Gastroesophageal sphincter (tissue), 3 donors: Measurements from ENCODE around the gene OR13D1.

ENCODE experiments used
- EP300 ChIP-seq: sonication (generic); formaldehyde crosslinking; IDR thresholded peaks from one replicate; pipeline ENCODE4 v1.6.1; 2017; ENCODE audit warnings: antibody characterized with exemption, mild to moderate bottlenecking
- TF ChIP-seq, protein P1 (sequence below), 4 experiments: fragments of 200-600 bp in 2 of 4; fragments of 450-650 bp in 2 of 4; sonication (generic) in 1 of 4; IDR thresholded peaks; one replicate each; pipeline ENCODE4 v1.5.1; 2017 to 2019; ENCODE audit warnings: antibody characterized with exemption in 4 of 4, mild to moderate bottlenecking in 2 of 4, moderate library complexity in 2 of 4

DNA sequence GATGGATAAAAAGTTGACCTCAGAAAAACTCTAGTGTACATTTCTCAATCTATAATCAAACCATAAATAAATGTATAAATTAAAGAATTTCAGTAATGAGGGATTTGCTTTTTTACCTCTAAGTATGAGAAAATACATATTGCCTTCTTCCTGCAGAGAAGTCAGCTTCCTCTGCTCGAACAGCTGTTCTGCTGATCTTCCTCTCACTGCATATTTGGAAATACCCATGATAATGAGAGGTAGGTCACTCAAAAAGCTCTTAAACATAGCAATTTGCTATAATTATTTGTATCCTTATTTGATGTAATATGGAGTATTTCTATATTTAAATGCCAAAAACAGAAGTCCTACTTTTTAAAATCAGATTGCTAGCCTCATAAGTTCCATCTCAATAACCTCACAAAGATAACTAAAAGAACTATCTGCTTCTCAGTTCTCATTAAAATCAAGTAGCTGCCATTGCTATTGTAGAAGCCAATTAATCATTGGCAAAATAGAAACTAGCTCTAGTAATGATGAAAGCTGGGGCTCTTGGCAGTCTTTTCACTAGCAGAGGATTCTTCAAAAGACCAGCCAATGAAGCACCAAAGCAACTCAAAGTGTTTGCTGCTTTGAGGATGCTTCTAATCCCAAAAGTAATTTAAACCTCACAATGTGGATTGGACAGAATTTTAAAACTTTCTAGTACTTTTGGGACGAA is 35.7 kb upstream of the OR13D1 start:
- TF ChIP-seq, protein P1, sequence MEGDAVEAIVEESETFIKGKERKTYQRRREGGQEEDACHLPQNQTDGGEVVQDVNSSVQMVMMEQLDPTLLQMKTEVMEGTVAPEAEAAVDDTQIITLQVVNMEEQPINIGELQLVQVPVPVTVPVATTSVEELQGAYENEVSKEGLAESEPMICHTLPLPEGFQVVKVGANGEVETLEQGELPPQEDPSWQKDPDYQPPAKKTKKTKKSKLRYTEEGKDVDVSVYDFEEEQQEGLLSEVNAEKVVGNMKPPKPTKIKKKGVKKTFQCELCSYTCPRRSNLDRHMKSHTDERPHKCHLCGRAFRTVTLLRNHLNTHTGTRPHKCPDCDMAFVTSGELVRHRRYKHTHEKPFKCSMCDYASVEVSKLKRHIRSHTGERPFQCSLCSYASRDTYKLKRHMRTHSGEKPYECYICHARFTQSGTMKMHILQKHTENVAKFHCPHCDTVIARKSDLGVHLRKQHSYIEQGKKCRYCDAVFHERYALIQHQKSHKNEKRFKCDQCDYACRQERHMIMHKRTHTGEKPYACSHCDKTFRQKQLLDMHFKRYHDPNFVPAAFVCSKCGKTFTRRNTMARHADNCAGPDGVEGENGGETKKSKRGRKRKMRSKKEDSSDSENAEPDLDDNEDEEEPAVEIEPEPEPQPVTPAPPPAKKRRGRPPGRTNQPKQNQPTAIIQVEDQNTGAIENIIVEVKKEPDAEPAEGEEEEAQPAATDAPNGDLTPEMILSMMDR (IDR thresholded peaks at IDR 0.05) = no peak
- TF ChIP-seq EP300 = no peak
